Rectal smooth muscle tissue (tissue), 1 donor: ENCODE results near the gene WDR43.
A peak's percentile ranks its signal among the peaks of the same experiment; 100 is the strongest.

Experiments
- H3K27ac ChIP-seq: one replicate; pipeline ENCODE4 v1.7.0; 2013; ENCODE audit warnings: low read depth, low read length, inconsistent platforms
- H3K27me3 ChIP-seq: one replicate; pipeline ENCODE4 v1.7.0; 2013; ENCODE audit warnings: low read length; ENCODE audit not compliant: control insufficient read depth, insufficient read depth
- H3K36me3 ChIP-seq: one replicate; pipeline ENCODE4 v1.7.0; 2013; ENCODE audit warnings: low read length; ENCODE audit not compliant: control insufficient read depth, insufficient read depth
- H3K4me1 ChIP-seq: one replicate; pipeline ENCODE4 v1.7.0; 2013; ENCODE audit warnings: low read length; ENCODE audit not compliant: control insufficient read depth, insufficient read depth
- H3K4me3 ChIP-seq: one replicate; pipeline ENCODE4 v1.7.0; 2013; ENCODE audit warnings: low read length
- H3K9ac ChIP-seq: one replicate; pipeline ENCODE4 v1.7.0; 2013; ENCODE audit warnings: low read length

Gene WDR43, protein sequence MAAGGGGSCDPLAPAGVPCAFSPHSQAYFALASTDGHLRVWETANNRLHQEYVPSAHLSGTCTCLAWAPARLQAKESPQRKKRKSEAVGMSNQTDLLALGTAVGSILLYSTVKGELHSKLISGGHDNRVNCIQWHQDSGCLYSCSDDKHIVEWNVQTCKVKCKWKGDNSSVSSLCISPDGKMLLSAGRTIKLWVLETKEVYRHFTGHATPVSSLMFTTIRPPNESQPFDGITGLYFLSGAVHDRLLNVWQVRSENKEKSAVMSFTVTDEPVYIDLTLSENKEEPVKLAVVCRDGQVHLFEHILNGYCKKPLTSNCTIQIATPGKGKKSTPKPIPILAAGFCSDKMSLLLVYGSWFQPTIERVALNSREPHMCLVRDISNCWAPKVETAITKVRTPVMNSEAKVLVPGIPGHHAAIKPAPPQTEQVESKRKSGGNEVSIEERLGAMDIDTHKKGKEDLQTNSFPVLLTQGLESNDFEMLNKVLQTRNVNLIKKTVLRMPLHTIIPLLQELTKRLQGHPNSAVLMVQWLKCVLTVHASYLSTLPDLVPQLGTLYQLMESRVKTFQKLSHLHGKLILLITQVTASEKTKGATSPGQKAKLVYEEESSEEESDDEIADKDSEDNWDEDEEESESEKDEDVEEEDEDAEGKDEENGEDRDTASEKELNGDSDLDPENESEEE

DNA sequence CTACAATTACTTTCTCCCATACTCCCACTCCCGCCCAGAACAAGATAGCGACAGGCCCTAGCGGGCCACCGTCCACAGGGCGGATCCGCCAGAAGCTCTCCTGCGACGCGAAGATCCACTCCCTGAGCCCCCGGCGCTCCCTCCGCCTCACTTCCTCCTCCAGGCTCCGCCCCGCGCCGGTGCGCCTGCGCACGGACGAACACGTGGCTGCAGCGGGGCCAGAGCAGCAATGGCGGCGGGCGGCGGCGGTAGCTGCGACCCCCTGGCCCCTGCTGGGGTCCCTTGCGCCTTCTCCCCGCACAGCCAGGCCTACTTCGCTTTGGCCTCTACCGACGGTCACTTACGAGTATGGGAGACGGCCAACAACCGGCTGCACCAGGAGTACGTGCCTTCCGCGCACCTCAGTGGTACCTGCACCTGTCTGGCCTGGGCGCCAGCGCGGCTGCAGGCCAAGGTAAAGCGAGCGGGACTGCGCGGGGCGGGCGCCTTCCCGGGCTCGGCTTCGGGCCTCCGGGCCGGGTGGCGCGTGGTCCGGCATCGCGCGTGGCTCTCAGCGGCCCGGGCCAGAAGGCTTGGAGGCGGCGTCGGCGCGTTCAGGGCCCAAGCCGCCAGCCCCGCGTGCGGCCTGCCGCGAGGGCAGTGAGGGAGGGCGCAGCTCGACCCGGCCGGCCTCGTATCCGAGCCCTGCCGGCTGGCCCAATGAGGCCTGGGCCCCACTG lies at the start of gene WDR43:
WDR43 (plus strand) TSS at position 198 of the 719 bp plus-strand sequence; CDS start at position 230, 32 bp downstream.
- Histone ChIP-seq H3K4me1 (peaks cover 7% of the 10 kb centered on the region), H3K36me3 (no peaks in the 10 kb centered on the region), H3K9ac (peak within 1 kb of the TSS; percentile 90), H3K27ac (peak within 1 kb of the TSS; percentile 74), H3K4me3 (peak within 1 kb of the TSS; percentile 98), H3K27me3 (no peaks in the 10 kb centered on the region)

DNA sequence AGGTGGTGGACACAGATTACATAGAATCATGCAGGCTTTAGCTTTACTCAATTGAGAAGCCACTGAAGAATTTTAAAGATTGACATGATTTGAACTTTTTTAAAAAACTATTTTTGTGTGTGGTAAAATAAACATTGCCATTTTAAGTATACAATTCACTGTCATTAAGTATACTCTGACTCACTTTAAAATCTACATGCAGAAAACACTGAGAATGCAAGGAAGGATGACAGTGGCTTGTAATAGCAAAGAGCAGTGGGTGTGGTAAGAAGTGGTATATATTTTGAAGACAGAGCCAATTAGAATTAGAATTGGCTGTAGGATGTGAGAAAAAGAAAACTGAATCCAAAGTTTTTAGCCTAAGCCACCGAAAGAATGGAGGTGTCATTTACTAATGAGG lies 39.3 kb upstream of the WDR43 start:
- Histone ChIP-seq H3K4me1 (no peaks in the 10 kb centered on the region), H3K9ac (no peak overlapping the region), H3K36me3 (no peaks in the 10 kb centered on the region), H3K27ac (no peak overlapping the region), H3K4me3 (no peak overlapping the region), H3K27me3 (no peaks in the 10 kb centered on the region)

DNA sequence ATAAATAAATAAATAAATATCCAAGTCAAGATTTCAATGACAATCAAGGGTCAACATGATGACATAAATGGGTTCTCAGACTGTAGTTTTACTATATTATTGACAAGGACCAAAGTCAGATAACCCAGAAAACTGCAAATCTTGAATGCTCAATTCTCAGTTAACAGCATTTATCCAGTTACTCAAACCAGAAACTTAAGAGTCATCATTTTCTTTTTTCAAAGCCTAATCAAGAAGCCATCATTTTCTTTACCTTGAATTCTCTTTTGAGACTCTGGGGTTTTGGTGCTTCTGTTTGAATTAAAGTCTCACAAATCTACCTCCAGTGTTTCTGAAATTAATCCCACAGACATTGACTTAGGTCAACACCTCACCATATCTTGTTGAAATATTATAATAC lies 38.5 kb upstream of the WDR43 start:
- no peaks in the 10 kb centered on the region for H3K27me3 ChIP-seq
- peaks cover 3% of the 10 kb centered on the region for H3K36me3 ChIP-seq
- H3K4me1 ChIP-seq, result no peaks in the 10 kb centered on the region
- H3K4me3 ChIP-seq, result no peak overlapping the region
- no peak overlapping the region for H3K9ac ChIP-seq
- H3K27ac ChIP-seq, result no peak overlapping the region

DNA sequence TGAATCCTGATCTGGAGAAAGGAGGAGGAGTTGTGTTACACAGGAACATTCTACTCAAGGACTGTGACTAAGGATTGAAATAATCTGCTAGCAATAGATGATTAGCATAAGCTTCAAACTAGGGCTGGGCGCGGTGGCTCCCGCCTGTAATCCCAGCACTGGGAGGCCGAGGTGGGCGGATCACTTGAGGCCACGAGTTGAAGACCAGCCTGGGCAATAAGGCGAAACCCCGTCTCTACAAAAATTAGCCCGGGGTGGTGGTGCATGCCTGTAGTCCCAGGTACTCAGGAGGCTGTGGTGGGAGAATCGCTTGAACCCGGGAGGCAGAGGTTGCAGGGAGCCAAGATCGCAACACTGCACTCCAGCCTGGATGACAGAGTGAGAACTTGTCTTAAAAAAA lies 25.9 kb upstream of the WDR43 start:
- Histone ChIP-seq H3K27me3 (no peaks in the 10 kb centered on the region), H3K4me1 (peaks cover 8% of the 10 kb centered on the region), H3K36me3 (peaks cover 3% of the 10 kb centered on the region), H3K4me3 (peak overlapping the region; percentile 84), H3K9ac (no peak overlapping the region), H3K27ac (no peak overlapping the region)

DNA sequence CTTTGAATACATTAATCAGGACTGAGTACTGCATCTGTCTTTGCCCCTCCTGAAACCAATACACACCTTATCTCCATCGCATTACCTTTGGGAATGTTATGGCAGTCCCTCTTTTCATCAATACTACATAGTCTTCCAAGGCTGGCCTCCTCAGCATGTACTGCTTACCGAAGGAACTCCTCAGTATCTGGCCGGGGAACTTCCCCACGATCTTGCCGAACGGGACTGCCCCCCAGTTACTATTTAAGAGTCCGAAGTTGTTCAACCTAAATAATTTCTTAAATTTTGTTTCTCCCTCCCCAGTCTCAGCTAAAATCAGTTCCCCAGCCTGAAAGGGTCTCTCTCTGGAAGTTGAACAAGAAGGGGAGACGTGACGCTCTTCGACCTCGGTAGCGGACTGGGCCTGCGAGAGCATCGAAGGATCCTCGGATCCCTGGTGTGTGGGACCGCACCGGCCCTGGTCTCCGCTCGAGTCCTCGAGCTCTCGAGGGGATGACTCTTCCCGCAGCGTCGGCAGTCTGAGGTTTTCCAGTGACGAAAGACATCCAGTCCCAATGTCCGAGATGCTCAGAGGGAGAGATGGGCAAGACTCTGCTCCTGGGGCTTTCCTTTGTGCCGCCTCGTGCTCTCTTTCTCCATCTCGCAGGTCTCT lies 24.8 kb upstream of the WDR43 start:
- Histone ChIP-seq H3K4me3 (peak overlapping the region; percentile 84), H3K9ac (peak overlapping the region; percentile 39), H3K27me3 (no peaks in the 10 kb centered on the region), H3K4me1 (peaks cover 8% of the 10 kb centered on the region), H3K27ac (peak overlapping the region; percentile 60), H3K36me3 (no peaks in the 10 kb centered on the region)

DNA sequence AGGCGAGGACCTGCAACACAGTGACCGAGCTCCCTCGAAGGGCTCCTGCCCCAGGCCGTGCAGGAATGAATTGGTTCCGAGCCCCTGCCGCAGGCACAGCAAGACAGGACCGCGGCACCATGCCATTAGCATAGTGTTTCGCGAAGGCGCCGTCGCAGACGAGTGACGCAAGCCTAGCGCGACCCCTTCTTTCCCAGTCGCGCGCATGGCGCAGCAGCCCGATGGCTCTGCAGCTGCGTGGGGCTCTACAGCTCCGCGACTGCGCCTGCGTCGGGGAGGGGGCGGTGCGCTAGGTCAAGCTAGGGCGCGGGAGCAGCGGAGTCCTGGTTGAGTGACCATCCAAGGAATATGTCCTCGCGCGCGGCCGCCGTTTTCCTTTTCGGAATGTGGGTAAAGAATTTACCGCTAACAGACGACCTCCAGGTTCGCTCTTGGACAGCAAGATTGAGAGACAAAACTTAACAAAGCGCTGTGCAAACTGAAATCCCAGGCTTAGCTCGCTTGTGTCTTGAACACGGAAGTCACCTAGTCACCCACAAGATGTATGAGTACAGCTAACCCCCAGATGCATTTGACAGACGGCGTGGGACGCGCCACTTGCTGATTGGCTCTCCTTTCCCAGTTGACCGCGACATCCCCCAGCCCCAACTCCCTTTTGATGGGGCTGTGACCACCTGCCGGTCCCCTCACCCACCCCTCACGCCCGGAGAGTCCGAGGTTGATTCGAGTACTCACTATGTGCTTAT lies 24.1 kb upstream of the WDR43 start, which contains the start of gene TRMT61B:
TRMT61B (minus strand) TSS at position 164 of the 746 bp plus-strand sequence; CDS start at position 132, 32 bp downstream.
- H3K27me3 ChIP-seq, result no peaks in the 10 kb centered on the region
- H3K27ac ChIP-seq, result peak within 1 kb of the TSS; percentile 60
- H3K36me3 ChIP-seq, result no peaks in the 10 kb centered on the region
- peak within 1 kb of the TSS; percentile 84 for H3K9ac ChIP-seq
- H3K4me3 ChIP-seq, result peak within 1 kb of the TSS; percentile 84
- H3K4me1 ChIP-seq, result peaks cover 8% of the 10 kb centered on the region

DNA sequence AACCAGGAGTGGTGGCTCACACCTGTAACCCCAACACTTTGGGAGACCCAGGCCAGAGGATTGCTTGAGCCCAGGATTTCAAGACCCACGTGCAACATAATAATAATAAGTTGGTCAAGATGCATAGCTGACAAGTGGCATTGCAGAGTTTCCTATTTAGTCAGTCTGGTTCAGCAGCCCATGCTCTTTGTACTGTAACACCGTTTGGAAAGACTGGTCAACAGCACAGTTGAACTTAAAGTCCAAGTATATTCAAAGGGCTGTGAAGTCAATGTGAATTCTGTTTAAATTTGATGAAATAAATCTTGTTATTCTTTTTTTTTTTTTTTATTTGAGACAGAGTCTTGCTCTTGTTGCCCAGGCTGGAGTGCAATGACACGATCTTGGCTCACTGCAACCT lies 22.8 kb upstream of the WDR43 start:
- Histone ChIP-seq H3K36me3 (no peaks in the 10 kb centered on the region), H3K4me1 (peaks cover 8% of the 10 kb centered on the region), H3K4me3 (no peak overlapping the region), H3K9ac (no peak overlapping the region), H3K27ac (no peak overlapping the region), H3K27me3 (no peaks in the 10 kb centered on the region)

DNA sequence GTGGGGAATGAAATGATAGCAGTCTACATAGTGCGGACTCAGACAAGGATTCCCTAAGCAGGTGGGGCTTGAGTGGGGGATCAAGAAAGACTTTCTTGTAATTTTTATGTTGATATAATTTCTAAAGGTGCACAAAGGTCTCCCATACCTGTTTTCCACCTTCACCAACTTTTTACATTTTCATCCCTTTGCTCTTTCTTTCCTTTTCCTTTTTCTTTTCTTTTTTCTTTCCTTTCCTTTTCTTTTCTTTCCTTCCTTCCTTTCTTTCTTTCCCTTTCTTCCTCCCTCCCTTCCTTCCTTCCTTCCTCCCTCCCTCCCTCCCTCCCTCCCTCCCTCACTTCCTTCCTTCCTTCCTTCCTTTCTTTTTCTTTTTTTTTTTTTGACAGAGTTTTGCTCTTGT lies 14.3 kb upstream of the WDR43 start:
- H3K36me3 ChIP-seq, result no peaks in the 10 kb centered on the region
- H3K27ac ChIP-seq, result no peak overlapping the region
- no peak overlapping the region for H3K4me3 ChIP-seq
- H3K4me1 ChIP-seq, result no peaks in the 10 kb centered on the region
- no peaks in the 10 kb centered on the region for H3K27me3 ChIP-seq
- H3K9ac ChIP-seq, result no peak overlapping the region

DNA sequence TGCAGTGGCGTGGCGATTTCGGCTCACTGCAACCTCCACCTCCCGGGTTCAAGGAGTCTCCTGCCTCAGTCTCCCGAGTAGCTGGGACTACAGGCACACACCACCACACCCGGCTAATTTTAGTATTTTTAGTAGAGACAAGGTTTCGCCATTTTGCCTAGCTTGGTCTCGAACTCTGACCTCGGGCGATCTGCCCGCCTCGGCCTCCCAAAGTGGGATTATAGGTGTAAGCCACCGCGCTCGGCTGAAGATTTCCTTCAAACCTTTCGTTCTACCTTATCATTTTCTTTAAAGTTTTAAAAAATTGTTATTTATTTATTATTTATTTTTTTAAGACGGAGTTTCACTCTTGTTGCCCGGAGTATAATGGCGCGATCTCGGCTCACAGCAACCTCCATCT lies 979 bp upstream of the WDR43 start:
- peaks cover 7% of the 10 kb centered on the region for H3K4me1 ChIP-seq
- H3K4me3 ChIP-seq, result no peak overlapping the region
- no peaks in the 10 kb centered on the region for H3K36me3 ChIP-seq
- H3K27me3 ChIP-seq, result no peaks in the 10 kb centered on the region
- no peak overlapping the region for H3K27ac ChIP-seq
- H3K9ac ChIP-seq, result no peak overlapping the region

DNA sequence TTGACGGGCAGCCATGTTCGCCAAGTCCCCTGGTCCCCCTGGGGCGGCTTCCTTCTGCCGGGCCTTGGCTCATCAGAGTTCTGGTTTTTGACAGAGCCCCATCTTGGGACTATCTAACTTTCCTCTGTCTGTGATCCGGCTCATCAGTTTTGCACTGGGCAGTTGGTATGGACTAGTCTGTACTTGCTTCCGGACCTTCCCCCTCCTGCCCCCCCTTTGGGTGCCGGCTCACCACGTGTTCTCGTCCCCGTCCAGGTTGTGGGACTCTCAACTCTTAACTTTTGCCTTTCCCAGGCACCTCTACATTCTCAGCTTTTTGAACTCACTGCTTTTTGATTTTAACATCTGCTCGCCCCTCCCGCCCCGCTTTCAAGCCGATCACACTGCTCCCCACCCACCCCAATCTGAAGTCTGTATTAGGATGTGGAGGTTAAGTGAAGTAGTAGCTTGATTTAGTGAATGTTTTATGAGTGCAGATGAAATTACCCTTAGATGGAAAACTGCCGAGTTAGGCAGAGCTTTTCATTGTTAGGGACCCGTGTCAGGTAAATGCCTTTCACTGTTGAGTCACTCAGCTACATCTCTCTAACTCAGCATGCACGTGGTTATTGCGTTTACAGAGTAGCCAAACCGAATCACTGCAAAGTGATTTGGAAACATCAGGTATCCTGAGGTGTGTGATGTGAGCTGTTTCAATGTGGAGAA lies 874 bp downstream of the WDR43 start:
- H3K27ac ChIP-seq, result peak overlapping the region; percentile 74
- H3K4me1 ChIP-seq, result peaks cover 7% of the 10 kb centered on the region
- peak overlapping the region; percentile 98 for H3K4me3 ChIP-seq
- no peaks in the 10 kb centered on the region for H3K36me3 ChIP-seq
- H3K9ac ChIP-seq, result peak overlapping the region; percentile 90
- H3K27me3 ChIP-seq, result no peaks in the 10 kb centered on the region

DNA sequence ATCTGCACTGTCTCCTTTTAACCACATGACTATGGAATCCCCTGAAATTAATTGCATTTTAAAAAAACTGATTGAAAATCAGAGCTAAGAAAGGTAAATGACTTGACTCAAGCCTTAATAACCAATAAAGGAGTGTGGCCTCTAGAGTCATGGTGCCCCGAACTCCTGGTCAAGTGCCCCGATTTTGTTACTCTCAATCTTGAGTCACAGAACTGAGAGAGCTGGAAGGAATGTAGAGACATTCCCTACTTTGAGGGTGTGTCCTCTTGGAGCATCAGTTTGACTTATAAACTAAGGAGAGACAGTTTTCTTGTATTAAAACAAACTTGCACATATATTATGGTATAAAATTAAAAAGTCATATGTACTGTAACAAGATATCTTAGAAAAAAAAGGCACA lies 2.4 kb downstream of the WDR43 start:
- Histone ChIP-seq H3K4me1 (peaks cover 7% of the 10 kb centered on the region), H3K4me3 (no peak overlapping the region), H3K9ac (no peak overlapping the region), H3K27ac (no peak overlapping the region), H3K27me3 (no peaks in the 10 kb centered on the region), H3K36me3 (no peaks in the 10 kb centered on the region)
